GM19025 (cell line): ENCODE data around the gene ZNF701.
"Not testable (repeated sequence)": the region's sequence is repeated elsewhere in the genome, so short reads cannot be mapped to it uniquely, and the experiment has no call there.

ENCODE experiments used
- ATAC-seq: cut with Tn5 transposase; IDR thresholded peaks from one replicate; pipeline ENCODE4 v1.9.1; 2021; ENCODE audit warnings: mild to moderate bottlenecking, low read depth, moderate library complexity; ENCODE audit not compliant: unreplicated experiment

The ZNF701 gene

DNA sequence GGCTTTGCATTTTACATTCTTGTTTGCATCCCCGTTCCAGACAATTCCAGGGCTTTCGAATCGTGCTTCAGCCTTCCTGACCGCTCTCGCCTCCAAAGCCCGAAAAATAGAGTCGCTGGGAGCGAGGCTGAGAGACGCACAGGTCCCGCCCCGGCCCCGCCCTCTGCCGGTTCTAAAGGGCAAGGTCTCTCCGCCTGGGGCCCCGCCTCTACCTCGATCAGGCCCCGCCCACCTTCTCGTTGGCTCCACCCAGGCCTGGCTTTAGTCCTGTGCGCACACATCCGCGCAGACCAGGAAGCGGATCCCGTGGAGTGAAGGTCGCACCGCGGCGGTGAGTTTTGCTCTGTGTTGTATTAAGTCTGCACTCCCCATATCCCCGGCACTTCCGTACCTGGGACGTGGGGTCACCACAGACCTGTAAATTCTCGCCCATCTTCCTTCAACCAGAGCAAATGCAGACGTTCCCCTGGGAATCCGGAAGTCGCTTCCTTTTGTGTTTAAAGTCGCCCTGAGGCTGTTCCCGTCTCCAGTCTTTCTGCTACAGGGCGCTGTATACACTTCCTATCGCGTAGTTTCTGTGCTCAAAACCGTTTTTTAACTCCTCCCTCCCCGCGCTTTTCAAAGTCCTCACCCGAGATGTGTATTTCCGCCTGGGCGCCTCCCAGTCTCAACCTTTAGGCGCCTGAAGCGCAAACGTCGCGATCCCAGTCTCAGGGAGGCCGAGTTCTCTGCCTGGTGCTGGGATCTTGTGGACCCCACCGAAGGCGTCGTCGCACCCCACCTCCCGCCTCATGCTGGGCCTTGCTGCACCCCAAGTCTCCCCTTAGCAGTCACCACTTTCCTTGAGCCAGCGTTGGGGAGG lies at the start of gene ZNF701:
Gene ZNF701 (plus strand): TSS at position 288 of the 862 bp plus-strand sequence. CDS start 3,861 bp downstream, outside the sequence.
- ATAC-seq, result peak; percentile 96

DNA sequence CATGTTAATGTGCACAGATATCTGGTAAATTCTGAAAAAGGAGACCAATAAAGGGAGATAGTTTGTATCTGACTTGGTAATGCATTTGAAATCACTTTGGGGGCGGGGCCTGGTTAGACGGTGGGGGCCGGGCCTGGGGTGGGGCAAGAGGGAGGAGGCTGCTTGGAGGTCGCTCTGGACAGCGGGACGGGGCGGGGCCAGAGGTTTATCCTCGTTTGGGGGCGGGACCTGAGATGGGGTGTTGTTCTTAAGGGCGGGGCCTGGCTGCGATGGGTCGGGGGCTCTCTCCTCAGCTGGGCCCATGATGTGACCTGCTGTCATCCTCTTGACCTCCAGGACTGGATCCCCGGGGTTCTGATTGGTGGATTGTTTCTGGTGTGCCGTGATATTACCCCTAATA lies 47.5 kb upstream of the ZNF701 start:
- no peak for ATAC-seq

DNA sequence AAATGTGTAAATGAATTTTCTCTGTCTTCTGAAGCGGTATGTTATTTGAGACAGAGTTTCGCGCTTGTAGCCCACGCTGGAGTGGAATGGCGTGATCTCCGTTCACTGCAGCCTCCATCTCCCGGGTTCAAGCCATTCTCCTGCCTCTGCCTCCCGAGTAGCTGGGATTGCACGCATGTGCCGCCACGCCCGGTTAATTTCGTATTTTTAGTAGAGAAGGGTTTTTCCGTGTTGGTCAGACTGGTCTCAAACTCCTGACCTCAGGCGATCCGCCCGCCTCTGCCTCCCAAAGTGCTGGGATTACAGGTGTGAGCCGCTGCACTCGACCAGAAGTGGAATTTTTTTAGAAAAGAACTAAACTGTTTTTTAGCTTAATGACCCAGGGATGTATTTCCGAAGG lies 46.0 kb upstream of the ZNF701 start:
- no peak for ATAC-seq

DNA sequence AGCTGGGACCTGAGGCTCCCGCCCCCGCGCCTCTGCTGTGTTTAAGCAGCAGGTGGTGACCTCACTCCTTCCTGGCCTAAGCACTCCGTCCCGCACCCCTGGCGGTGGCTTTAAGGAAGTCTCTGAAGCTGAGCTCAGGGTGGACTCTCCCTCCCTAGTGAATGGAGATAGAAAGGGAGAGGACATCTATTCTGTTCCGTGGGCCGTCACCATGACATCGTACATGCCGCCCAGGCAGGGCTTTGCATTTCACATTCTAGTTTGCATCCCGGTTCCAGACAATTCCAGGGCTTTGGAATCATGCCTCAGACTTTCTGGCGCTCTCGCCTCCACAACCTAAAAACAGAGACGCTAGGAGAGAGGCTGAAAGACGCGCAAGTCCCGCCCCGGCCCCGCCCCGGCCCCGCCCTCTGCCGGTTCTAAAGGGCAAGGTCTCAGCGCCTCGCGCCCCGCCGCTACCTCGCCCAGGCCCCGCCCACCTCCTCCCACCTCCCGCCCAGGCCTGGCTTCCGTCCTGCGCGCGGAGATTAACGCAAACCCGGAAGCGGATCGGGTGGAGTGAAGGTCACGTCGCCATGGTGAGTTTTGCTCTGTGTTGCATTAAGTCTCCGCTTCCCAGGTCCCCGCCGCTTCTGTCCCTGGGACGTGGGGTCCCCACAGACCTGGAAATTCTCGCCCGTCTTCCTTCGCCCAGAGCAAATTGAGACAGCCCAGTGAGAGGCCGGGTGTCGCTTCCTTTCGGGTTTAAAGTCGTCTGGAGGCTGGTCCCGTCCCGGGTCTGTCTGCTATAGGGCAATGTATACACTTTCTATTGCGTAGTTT lies 42.7 kb upstream of the ZNF701 start, which contains the start of gene ZNF808:
Gene ZNF808 (plus strand): TSS at position 535 of the 822 bp plus-strand sequence. CDS start 15,617 bp downstream, outside the sequence.
- ATAC-seq, result peak; percentile 84

DNA sequence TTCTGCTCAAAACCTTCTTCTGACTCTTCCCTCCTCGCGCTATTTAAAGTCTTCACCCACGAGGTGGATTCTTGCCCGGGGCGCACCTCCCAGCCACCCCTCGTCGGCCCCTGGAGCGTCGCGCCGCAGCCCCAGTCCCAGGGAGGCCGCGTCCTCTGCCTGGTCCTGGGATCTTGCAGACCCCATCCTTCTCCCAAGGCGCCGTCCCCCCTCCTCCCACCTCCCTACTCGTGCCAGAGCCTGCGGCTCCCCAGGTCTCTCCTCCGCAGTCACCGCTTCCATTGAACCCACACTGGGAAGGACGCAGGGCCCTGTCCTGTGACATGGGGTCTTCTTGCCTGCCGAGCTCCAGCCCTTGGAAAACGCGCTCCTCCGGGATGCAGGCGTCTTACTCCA lies 42.1 kb upstream of the ZNF701 start:
- ATAC-seq, result no peak

DNA sequence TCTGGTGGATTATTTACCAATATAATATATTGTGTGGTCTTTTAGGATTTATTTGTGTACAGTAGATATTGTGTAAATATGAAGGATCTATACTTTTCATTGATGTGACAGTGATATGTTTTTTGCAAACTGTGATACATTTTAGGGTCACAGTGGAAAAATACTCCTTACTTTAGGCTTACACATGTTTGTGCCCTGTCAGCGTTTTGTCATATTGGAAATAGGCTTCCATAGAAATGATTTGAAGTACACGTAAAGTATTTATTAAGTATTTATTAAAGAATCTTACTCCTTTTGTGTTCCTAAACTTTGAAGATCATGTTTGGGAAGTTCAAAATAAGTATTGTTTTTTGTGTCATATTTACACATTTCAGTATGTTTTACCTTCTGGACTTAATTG lies 37.6 kb upstream of the ZNF701 start:
- no peak for ATAC-seq

DNA sequence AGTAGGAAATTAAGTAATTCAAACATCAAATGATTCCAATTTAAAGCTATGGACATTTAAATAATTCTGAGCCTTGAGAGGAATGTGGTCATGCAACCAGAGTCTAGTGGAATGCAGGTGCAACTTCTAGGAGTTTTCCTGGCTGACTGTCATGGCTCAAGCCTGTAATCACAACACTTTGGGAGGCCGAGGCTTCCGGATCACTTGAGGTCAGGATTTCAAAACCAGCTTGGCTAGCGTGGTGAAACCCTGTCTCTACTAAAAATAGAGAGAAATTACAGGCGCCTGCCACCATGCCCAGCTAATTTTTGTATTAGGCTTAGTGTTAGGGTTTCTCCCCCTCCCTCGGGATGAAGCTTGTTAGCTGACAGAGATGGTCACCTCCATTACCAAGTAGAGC lies 36.2 kb upstream of the ZNF701 start:
- no peak for ATAC-seq

DNA sequence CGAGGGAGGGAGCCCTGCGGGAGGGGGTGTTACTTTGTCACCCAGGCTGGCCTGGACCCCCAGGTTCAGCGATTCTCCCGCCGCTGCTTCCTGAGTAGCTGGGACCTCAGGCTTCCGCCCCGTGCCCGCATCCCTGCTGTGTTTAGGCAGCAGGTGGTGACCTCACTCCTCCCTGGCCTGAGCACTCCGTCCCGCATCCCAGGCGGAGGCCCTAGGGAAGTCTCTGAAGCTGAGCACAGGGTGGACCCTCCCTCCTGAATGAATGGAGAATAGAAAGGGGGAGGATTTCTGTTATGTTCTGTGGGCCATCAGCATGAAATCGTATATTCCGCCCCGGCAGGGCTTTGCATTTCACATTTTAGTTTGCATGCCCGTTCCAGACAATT lies 34.7 kb upstream of the ZNF701 start:
- ATAC-seq, result not testable (repeated sequence)

DNA sequence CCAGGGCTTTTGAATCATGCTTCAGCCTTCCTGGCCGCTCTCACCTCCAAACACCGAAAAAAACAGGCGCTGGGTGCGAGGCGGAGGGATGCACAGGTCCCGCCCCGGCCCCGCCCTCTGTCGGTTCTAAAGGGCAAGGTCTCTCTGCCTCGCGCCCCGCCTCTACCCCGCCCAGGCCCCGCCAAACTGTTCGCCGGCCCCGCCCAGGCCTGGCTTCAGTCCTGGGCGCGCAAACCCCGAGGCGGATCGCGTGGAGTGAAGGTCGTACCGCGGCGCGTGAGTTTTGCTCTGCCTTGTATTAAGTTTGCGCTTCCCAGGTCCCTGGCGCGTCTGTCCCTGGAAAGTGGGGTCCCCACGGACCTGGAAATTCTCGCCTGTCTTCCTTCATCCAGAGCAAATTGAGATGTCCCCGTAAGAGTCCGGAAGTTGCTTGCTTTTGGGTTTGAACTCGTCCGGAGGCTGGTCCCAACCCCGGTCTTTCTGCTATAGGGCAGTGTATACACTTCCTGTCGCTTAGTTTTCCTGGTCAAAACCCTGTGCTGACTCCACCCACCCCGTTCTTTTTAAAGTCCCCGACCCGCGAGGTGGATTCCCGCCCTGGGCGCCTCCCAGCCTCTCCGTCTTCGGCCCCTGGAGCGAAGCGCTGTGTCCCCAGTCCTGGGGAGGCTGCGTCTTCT lies 34.2 kb upstream of the ZNF701 start:
- peak; percentile 96 for ATAC-seq

DNA sequence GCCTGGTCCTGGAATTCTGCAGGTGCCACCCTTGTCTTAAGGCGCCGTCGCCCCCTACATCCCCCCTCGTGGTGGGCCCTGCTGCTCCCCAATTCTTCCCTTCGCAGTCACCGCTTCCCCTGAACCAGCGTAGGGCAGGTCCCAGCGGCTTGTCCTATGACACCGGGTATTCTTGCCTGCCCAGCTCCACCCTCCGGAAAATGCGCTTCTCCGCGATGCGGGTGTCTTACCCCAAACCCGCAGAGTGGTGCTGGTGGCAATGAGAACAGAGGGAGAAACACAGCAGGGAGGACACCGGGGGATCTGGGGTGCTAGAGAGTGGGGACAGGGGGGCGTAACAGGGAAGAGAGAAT lies 33.7 kb upstream of the ZNF701 start:
- ATAC-seq, result peak; percentile 19

DNA sequence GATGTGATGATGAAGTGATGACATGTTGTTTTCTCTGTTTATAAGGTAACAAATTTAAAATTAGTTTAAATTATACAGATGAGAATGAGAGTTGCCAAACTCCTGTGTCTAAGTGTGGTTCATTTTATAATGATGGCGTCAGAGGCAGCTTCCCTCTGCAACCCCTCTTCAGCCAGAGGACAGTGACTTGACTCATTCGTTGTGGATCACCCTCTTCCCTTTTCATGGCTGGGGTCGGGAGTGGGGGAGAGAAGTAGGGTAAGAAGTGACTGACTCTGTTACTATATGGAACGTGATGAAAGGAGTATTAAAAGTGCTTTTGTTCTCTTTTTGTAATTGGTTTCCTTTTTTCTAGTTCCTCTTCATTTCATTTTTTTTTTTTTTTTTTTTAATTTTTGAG lies 31.3 kb upstream of the ZNF701 start:
- ATAC-seq, result not testable (repeated sequence)

DNA sequence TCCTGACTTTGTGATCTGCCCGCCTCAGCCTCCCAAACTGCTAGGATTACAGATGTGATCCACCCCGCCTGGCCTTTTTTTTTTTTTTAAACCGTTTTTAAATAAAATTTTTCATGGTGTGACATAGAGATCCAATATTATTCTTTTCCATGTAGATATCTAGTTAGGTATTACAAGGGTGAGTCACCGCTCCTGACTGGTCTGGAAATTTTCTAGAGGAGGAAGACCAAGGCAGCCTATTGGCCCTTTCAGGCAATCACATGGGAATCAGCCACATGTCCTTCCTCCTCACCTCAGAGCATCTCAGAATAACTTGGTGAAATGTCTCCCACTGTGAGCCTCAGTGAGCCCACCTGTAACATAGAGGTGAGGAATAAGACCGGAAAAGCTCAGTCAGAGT lies 28.9 kb upstream of the ZNF701 start:
- ATAC-seq, result not testable (repeated sequence)

DNA sequence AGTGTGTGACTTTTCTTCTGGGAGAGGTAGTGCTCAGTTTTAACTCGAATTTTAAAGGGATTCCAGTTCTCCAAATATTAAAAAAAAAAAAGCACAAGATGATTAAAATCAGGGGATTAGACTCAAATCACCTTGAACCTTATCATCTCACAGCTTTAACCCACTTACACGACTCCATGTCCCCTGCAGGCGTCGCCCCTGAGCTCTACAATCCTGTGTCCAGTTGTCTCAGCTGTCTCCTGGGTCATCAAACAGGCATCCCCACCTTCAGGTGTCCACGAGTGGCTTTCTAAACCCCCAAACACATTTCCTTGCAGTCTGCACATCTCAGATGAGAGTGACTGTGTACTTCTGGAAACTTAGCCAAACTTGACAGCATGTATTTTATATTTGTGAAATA lies 28.5 kb upstream of the ZNF701 start:
- ATAC-seq, result no peak

DNA sequence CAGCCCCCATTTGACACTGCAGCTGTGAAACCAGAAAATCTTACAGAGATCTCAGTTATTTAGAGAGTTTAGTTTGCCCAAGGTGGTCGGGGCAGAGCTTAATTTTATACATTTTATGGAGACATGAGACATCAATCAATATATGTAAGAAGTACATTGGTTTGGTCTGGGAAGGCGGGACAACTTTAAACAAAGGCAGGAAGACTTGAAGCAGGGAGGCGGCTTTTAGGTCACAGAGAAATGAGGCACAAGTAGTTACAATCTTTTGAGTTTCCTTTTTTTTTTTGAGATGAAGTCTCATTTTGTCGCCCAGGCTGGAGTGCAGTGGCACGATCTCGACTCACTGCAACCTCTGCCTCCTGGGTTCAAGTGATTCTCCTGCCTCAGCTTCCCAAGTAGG lies 27.5 kb upstream of the ZNF701 start:
- not testable (repeated sequence) for ATAC-seq

DNA sequence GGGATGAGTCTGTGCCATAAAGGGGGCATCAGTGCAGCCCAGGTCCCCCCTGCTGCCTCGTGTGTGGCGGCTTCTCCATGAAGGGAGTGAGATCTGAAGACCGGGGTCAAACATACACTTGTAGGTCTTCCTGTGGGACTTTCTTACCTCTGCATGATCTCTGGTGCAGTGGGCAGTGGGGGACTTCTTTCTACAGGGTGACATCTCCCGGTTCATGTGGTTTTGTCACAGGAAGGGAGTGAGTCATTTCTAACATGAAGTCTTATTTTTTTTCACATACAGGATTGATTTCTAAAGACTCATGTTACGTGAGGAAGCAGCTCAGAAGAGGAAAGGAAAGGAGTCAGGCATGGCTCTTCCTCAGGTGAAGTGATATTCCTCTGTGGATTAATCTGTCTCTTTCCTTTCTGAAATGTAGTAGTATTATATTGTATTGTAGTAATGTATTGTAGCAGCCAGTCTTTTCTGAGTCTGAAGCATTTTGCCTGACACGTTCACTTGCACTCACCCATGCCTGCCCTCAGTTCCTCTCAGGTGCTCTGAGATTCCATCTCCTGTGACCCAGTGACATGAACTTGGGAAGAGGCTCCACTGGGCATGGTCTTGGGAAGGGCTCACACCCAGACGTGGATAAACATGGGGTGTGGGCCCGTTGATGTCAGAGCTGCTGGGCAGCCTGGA lies 27.0 kb upstream of the ZNF701 start:
- no peak for ATAC-seq

DNA sequence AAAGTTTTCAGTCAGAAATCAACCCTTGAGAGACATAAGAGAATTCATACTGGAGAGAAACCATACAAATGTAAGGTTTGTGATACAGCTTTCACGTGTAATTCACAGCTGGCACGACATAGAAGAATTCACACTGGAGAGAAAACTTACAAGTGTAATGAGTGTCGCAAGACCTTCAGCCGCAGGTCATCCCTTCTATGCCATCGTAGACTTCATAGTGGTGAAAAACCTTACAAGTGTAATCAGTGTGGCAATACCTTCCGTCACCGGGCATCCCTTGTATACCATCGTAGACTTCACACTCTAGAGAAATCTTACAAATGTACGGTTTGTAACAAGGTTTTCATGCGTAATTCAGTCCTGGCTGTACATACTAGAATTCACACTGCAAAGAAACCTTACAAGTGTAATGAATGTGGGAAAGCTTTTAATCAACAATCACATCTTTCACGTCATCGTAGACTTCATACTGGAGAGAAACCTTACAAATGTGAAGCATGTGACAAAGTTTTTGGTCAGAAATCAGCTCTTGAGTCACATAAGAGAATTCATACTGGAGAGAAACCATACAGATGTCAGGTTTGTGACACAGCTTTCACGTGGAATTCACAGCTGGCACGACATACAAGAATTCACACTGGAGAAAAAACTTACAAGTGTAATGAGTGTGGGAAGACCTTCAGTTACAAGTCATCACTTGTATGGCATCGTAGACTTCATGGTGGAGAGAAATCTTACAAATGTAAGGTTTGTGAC lies 15.7 kb upstream of the ZNF701 start:
- ATAC-seq, result no peak

DNA sequence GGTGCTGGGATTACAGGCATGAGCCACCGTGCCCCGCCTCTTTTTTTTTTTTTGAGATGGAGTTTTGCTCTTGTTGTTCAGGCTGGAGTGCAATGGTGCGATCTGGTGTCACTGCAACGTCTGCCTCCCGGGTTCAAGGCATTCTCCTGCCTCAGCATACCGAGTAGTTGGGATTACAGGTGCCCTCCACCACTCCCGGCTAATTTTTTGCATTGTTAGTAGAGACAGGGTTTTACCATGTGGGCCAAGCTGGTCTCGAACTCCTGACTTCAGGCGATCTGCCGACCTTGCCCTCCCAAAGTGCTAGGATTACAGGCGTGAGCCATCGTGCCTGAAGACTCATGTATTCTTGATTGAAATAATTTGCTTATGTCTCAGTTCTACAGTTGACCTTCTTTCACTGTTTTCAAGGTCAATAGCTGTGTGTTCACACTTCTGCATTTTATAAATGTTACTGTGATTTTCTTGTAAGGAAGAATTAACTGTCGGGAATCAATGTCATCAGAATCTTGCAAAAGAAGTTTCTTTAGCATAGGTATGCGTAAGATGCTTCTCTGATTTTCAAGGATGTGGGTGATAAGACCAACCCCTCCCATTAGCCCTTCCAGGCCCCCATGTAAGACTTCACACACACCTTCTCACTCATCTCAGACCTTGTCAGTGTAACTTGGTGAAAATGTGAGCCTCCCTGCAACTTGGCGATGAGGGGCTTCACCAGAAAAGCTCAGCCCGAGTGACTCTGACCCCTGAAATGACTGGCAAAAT lies 12.7 kb upstream of the ZNF701 start:
- no peak for ATAC-seq

DNA sequence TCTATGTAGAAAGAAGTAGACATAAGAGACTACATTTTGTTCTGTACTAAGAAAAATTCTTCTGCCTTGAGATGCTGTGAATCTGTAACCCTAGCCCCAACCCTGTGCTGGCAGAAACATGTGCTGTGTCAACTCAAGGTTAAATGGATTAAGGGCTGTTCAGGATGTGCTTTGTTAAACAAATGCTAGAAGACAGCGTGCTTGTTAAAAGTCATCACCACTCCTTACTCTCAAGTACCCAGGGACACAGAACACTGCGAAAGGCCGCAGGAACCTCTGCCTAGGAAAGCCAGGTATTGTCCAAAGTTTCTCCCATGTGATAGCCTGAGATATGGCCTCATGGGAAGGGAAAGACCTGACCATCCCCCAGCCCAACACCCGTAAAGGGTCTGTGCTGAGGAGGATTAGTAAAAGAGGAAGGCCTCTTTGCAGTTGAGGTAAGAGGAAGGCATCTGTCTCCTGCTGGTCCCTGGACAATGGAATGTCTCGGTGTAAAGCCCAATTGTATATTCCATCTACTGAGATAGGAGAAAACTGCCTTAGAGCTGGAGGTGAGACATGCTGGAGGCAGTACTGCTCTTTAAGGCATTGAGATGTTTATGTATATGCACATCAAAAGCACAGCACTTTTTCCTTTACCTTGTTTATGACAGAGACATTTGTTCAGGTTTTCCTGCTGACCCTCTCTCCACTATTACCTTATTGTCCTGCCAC lies 11.2 kb upstream of the ZNF701 start:
- ATAC-seq, result not testable (repeated sequence)
